Endothelial cell of umbilical vein (primary cell): ENCODE measurements around the gene UBE2Q1. TPM values are rescaled to one million over a fixed set of nuclear protein-coding genes. Genes with fewer than 3 reads are reported as not detected.

Source experiments
- BruUV-seq: library from RNA; stranded (reverse); fragments of 400-500 nt; replicated peaks from 2 replicates; lab custom pipeline; 2021; lab: Mats Ljungman, UMichigan
- CTCF ChIA-PET: fragments of 300-600, 350-600 bp; sonication (Branson Sonifier 250); formaldehyde crosslinking; loops from one replicate; lab custom pipeline; 2021; ENCODE audit warnings: antibody characterized with exemption, inconsistent platforms; lab: Charles Lee
- POLR2A ChIA-PET: fragments of 300-600, 350-600 bp; sonication (Branson Sonifier 250); formaldehyde crosslinking; loops from one replicate; lab custom pipeline; 2021; ENCODE audit warnings: antibody characterized with exemption, inconsistent platforms; lab: Charles Lee
- DNase-seq: peaks from one replicate; pipeline ENCODE4 v3.0.0-alpha.2; 2011; ENCODE audit warnings: low read depth, low spot score
- FAIRE-seq: peaks from 2 replicates; lab custom pipeline; 2011; peaks lifted over from hg19 to GRCh38; lab: Jason Lieb, UNC
- H2AFZ ChIP-seq: 2 replicates; pipeline ENCODE4 v1.6.0; 2012; ENCODE audit warnings: low read depth, low read length, control low read depth, inconsistent platforms
- H3K27ac ChIP-seq: 2 replicates; pipeline ENCODE4 v1.5.1; 2011; ENCODE audit warnings: low read depth, mild to moderate bottlenecking, control low read depth, low read length, moderate library complexity; ENCODE audit not compliant: insufficient read depth
- H3K27me3 ChIP-seq, 2 experiments: 2 replicates each; pipeline versions ENCODE4 v1.6.0 to v1.6.1; 2011; ENCODE audit warnings: low read length in 2 of 2, mixed read lengths in 1 of 2; ENCODE audit not compliant: control insufficient read depth in 2 of 2, insufficient read depth in 2 of 2
- H3K36me3 ChIP-seq, 2 experiments: 2 replicates in 1 of 2; 3 replicates in 1 of 2; pipeline ENCODE4 v1.5.1; 2011; ENCODE audit warnings: low read length in 2 of 2, mild to moderate bottlenecking in 1 of 2, moderate library complexity in 1 of 2; ENCODE audit not compliant: control insufficient read depth in 2 of 2, insufficient read depth in 2 of 2; ENCODE audit errors: extremely low read depth in 1 of 2
- H3K4me1 ChIP-seq: 3 replicates; pipeline ENCODE4 v1.5.1; 2011; ENCODE audit warnings: mild to moderate bottlenecking, low read length; ENCODE audit not compliant: control insufficient read depth, insufficient read depth; ENCODE audit errors: extremely low read depth
- H3K4me2 ChIP-seq: 2 replicates; pipeline ENCODE4 v1.6.1; 2011; ENCODE audit warnings: low read length, control low read depth, mixed read lengths; ENCODE audit not compliant: insufficient read depth
- H3K4me3 ChIP-seq, 3 experiments: fragments of 200-600 bp in 1 of 3; sonication (generic), shearing (Covaris generic) in 1 of 3; replicated peaks in 1 of 3; 2 replicates each; pipeline ENCODE4 v1.5.1; 2011 to 2016; ENCODE audit warnings: control low read depth in 3 of 3, low read length in 3 of 3, mild to moderate bottlenecking in 2 of 3, inconsistent platforms in 1 of 3, low read depth in 1 of 3, moderate library complexity in 1 of 3; ENCODE audit not compliant: insufficient read depth in 1 of 3
- H3K79me2 ChIP-seq: 2 replicates; pipeline ENCODE4 v1.6.0; 2012; ENCODE audit warnings: low read length, inconsistent platforms; ENCODE audit not compliant: control insufficient read depth, insufficient read depth
- H3K9ac ChIP-seq: replicated peaks from 2 replicates; pipeline ENCODE3; 2011; ENCODE audit warnings: low read length, control low read depth; ENCODE audit not compliant: insufficient read depth; ENCODE audit errors: extremely low read depth
- H3K9me1 ChIP-seq: replicated peaks from 3 replicates; pipeline ENCODE4 v1.6.0; 2011; ENCODE audit warnings: mild to moderate bottlenecking, low read length; ENCODE audit not compliant: control insufficient read depth, insufficient read depth; ENCODE audit errors: extremely low read depth
- H3K9me3 ChIP-seq: replicated peaks from 2 replicates; pipeline ENCODE4 v1.5.1; 2012; ENCODE audit warnings: low read length, inconsistent platforms; ENCODE audit not compliant: control insufficient read depth, insufficient read depth
- H4K20me1 ChIP-seq: replicated peaks from 2 replicates; pipeline ENCODE3; 2011; ENCODE audit warnings: mild to moderate bottlenecking, low read length; ENCODE audit not compliant: control insufficient read depth, insufficient read depth; ENCODE audit errors: extremely low read depth
- EZH2 ChIP-seq: IDR thresholded peaks from 2 replicates; pipeline ENCODE4 v1.6.1; 2012; ENCODE audit warnings: borderline replicate concordance, low read depth, mild to moderate bottlenecking, moderate library complexity, low read length, inconsistent platforms; ENCODE audit not compliant: severe bottlenecking
- FOS ChIP-seq: IDR thresholded peaks from 2 replicates; pipeline ENCODE4 v1.6.1; 2011; ENCODE audit warnings: mild to moderate bottlenecking, low read length, moderate library complexity, borderline replicate concordance; ENCODE audit not compliant: insufficient read depth
- GATA2 ChIP-seq: IDR thresholded peaks from 2 replicates; pipeline ENCODE4 v1.7.0; 2011; ENCODE audit warnings: low read depth, mild to moderate bottlenecking, moderate library complexity, mixed read lengths, low read length; ENCODE audit not compliant: insufficient read length, insufficient read depth
- JUN ChIP-seq: IDR thresholded peaks from 2 replicates; pipeline ENCODE4 v1.6.1; 2011; ENCODE audit warnings: borderline replicate concordance, low read depth; ENCODE audit not compliant: insufficient read length, insufficient read depth
- MYC ChIP-seq: IDR thresholded peaks from one replicate; pipeline ENCODE4 v1.6.1; 2011; ENCODE audit warnings: mild to moderate bottlenecking, low read depth, low read length
- POLR2A ChIP-seq: IDR thresholded peaks from 2 replicates; pipeline ENCODE4 v1.6.1; 2012; ENCODE audit warnings: low read depth, mild to moderate bottlenecking, control low read depth, low read length
- POLR2AphosphoS5 ChIP-seq: IDR thresholded peaks from 2 replicates; pipeline ENCODE4 v1.6.1; 2012; ENCODE audit warnings: low read depth, mild to moderate bottlenecking, control low read depth, low read length, moderate library complexity; ENCODE audit not compliant: insufficient read depth
- dilution Hi-C: fragments of 300-500 bp; cut with MboI; formaldehyde crosslinking; loops from one replicate; pipeline ENCODE4 v1.15.0; 2019; ENCODE audit warnings: low sequenced_read_pairs; ENCODE audit not compliant: extremely low pct_ligation_motif_present
- intact Hi-C: fragments of 100-400 bp; cut with micrococcal nuclease; formaldehyde crosslinking; loops from one replicate; pipeline ENCODE4 v1.10.0; 2022
- polyA plus RNA-seq, 4 experiments: library from polyadenylated mRNA; depleted of rRNA in 3 of 4; stranded (reverse) in 3 of 4; unstranded in 1 of 4; fragments of >200 nt; gene quantifications; 2 replicates each; pipeline versions ENCODE4 v1.2.1 to v1.2.3, GENCODE V29; 2011 to 2012; ENCODE audit warnings: missing spikeins in 1 of 4
- total RNA-seq: library from RNA; stranded (reverse); gene quantifications from 2 replicates; pipeline ENCODE4 v1.2.3, GENCODE V29; 2021
- TF ChIP-seq, protein P1 (sequence below), 2 donors: IDR thresholded peaks; 1 replicate in 1 of 2; 2 replicates in 1 of 2; pipeline ENCODE4 v1.5.1; 2011; ENCODE audit warnings: low read length in 2 of 2, mild to moderate bottlenecking in 2 of 2, moderate library complexity in 2 of 2, control low read depth in 1 of 2, inconsistent platforms in 1 of 2, low read depth in 1 of 2; ENCODE audit not compliant: insufficient read depth in 1 of 2; ENCODE audit errors: extremely low read depth in 1 of 2
- TF ChIP-seq, protein P2 (sequence below): IDR thresholded peaks from 2 replicates; pipeline ENCODE4 v1.6.1; 2011; ENCODE audit not compliant: insufficient read depth, insufficient read length

UBE2Q1 gene
- total and polyA plus RNA-seq, 2 donors (not counting 3 experiments of a cell fraction or from before 2014, with no cell fraction given): 16.5 to 85.4 TPM

DNA sequence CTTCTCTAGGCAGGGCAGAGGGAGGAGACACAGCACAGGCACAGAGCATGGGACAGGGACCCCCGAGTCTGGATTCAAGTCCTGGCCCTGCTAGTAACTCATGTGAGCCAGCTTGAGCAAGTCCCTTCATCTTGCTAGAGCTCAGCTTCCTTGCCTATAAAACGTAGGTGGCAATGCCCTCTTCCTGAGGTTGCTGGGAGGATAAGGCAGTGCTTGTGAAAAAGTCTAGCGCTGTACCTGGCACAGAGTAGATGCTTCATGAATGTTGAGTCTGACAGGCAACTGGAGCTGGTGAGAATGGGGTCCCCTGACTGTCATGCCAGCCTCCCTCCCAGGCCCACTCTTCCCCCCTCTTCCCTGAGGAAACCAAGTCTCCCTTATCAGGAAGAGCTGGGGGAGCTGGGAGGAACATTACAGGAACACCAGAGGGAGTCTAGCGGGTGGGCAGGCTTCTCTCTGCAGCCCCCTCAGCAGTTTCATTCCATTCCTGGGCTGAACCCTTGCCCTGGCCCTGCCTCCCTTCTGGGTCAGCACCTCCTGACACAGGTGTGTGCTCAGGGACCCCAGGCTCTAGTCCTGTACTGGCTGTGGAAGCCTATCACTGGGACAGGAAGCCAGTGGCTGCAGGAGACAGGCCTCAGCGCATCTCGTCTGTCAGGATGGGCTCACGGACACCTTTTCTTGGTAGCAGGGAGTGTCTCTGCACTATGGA, 19.0 kb upstream of the UBE2Q1 start:
- Histone ChIP-seq H2AFZ (no peak overlapping the region), H3K36me3 (peaks cover 15 to 23% of the 10 kb centered on the region in 2 experiments), H3K27me3 (no peaks in the 10 kb centered on the region), H3K79me2 (no peaks in the 10 kb centered on the region), H3K9ac (no peak overlapping the region), H3K4me3 (no peak overlapping the region), H4K20me1 (no peaks in the 10 kb centered on the region), H3K9me3 (no peaks in the 10 kb centered on the region), H3K9me1 (no peaks in the 10 kb centered on the region), H3K4me1 (no peaks in the 10 kb centered on the region), H3K4me2 (no peak overlapping the region), H3K27ac (no peak overlapping the region)
- ChIA-PET CTCF (interaction anchor here (1.1 to 1.6 kb wide), 3 partner anchors 18 to 301 kb away, joined by 3 to 7 read pairs (median 3); no protein-coding TSS in a partner anchor), POLR2A (no interaction called here)
- no TSS peak for BruUV-seq
- intact Hi-C loops (no loop called here), dilution Hi-C loops (no loop called here)
- DNase-seq: no peak
- FAIRE-seq: no peak
- no peak for TF ChIP-seq EZH2
- TF ChIP-seq MYC: no peak
- no peak for TF ChIP-seq GATA2
- TF ChIP-seq FOS: no peak
- no peak for TF ChIP-seq JUN
- TF ChIP-seq, protein P1, sequence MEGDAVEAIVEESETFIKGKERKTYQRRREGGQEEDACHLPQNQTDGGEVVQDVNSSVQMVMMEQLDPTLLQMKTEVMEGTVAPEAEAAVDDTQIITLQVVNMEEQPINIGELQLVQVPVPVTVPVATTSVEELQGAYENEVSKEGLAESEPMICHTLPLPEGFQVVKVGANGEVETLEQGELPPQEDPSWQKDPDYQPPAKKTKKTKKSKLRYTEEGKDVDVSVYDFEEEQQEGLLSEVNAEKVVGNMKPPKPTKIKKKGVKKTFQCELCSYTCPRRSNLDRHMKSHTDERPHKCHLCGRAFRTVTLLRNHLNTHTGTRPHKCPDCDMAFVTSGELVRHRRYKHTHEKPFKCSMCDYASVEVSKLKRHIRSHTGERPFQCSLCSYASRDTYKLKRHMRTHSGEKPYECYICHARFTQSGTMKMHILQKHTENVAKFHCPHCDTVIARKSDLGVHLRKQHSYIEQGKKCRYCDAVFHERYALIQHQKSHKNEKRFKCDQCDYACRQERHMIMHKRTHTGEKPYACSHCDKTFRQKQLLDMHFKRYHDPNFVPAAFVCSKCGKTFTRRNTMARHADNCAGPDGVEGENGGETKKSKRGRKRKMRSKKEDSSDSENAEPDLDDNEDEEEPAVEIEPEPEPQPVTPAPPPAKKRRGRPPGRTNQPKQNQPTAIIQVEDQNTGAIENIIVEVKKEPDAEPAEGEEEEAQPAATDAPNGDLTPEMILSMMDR (IDR thresholded peaks at IDR 0.05; ENCODE audit: extremely low read depth in 1 of 2, insufficient read depth in 1 of 2, low read depth in 1 of 2, low read length in 2 of 2): no peak
- no peak for TF ChIP-seq POLR2AphosphoS5
- TF ChIP-seq, protein P2, sequence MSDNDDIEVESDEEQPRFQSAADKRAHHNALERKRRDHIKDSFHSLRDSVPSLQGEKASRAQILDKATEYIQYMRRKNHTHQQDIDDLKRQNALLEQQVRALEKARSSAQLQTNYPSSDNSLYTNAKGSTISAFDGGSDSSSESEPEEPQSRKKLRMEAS: no peak
- TF ChIP-seq POLR2A: no peak
